K562 (cell line): ENCODE results near the gene PALLD. TPM values are rescaled to one million over a fixed set of nuclear protein-coding genes. Genes with fewer than 3 reads are reported as not detected.

Source experiments
- ATAC-seq: fragments of 200-7000 bp; cut with Tn5 transposase; 3 replicates; pipeline ENCODE4 v1.9.1; 2020; ENCODE audit warnings: moderate library complexity
- BruUV-seq: library from RNA; stranded (reverse); fragments of 400-500 nt; replicated peaks from 2 replicates; lab custom pipeline; 2021; lab: Mats Ljungman, UMichigan
- CTCF ChIA-PET: fragments of 300-600 bp; formaldehyde crosslinking; extraction: SDS; loops from one replicate; lab custom pipeline; 2021; ENCODE audit warnings: low intra/inter-chr PET ratio; lab: Yijun Ruan, JAX
- POLR2A ChIA-PET: fragments of 300-600, 350-650 bp; sonication (Branson Sonifier 250); formaldehyde crosslinking; extraction: SDS; loops from one replicate; lab custom pipeline; 2021; ENCODE audit warnings: antibody characterized with exemption, inconsistent platforms; lab: Yijun Ruan, JAX
- DNase-seq, 4 experiments: peaks; one replicate each; pipeline versions ENCODE4 v3.0.0 to v3.0.0-alpha.2; 2011 to 2018; ENCODE audit warnings: low spot score in 3 of 4, mixed read lengths in 3 of 4; ENCODE audit errors: extremely low read depth in 1 of 4
- FAIRE-seq: peaks from 2 replicates; lab custom pipeline; 2011; peaks lifted over from hg19 to GRCh38; lab: Jason Lieb, UNC
- H2AFZ ChIP-seq: 2 replicates; pipeline ENCODE4 v1.6.0; 2011; ENCODE audit warnings: low read depth, low read length, control low read depth, inconsistent platforms
- H3K27ac ChIP-seq: fragments of 200-600 bp; 3 replicates; pipeline ENCODE4 v1.8.0; 2011; ENCODE audit warnings: low read depth, mild to moderate bottlenecking, control low read depth, inconsistent platforms, low read length, moderate library complexity, mixed read lengths; ENCODE audit errors: extremely low read depth
- H3K27me3 ChIP-seq, 2 experiments: fragments of 300-600 bp in 1 of 2; 2 replicates in 1 of 2; 3 replicates in 1 of 2; pipeline versions ENCODE4 v1.6.0 to v1.8.0; 2011; ENCODE audit warnings: inconsistent platforms in 2 of 2, low read length in 2 of 2, mild to moderate bottlenecking in 1 of 2, mixed read lengths in 1 of 2, moderate library complexity in 1 of 2; ENCODE audit not compliant: control insufficient read depth in 2 of 2, insufficient read depth in 2 of 2
- H3K36me3 ChIP-seq: fragments of 300-600 bp; 3 replicates; pipeline ENCODE4 v1.8.0; 2011; ENCODE audit warnings: mild to moderate bottlenecking, low read length, inconsistent platforms; ENCODE audit not compliant: control insufficient read depth, insufficient read depth
- H3K4me1 ChIP-seq, 2 experiments: fragments of 200-600 bp in 1 of 2; replicated peaks in 1 of 2; 2 replicates in 1 of 2; 3 replicates in 1 of 2; pipeline versions ENCODE4 v1.5.1 to v1.8.0; 2011; ENCODE audit warnings: inconsistent platforms in 2 of 2, low read length in 2 of 2, mild to moderate bottlenecking in 1 of 2, mixed read lengths in 1 of 2, moderate library complexity in 1 of 2; ENCODE audit not compliant: control insufficient read depth in 2 of 2, insufficient read depth in 2 of 2
- H3K4me2 ChIP-seq: 2 replicates; pipeline ENCODE4 v1.6.1; 2011; ENCODE audit warnings: low read length, control low read depth, inconsistent platforms, mixed read lengths; ENCODE audit not compliant: insufficient read depth
- H3K4me3 ChIP-seq: fragments of 200-600 bp; sonication (generic), shearing (Covaris generic); 2 replicates; pipeline ENCODE4 v1.5.1; 2016; ENCODE audit warnings: control low read depth, inconsistent platforms
- H3K79me2 ChIP-seq: fragments of 200-600 bp; 3 replicates; pipeline ENCODE4 v1.8.0; 2011; ENCODE audit warnings: low read length, inconsistent platforms; ENCODE audit not compliant: control insufficient read depth, insufficient read depth
- H3K9ac ChIP-seq, 2 experiments: 2 replicates each; pipeline versions ENCODE4 v1.6.0 to v1.6.1; 2011; ENCODE audit warnings: low read depth in 2 of 2, low read length in 2 of 2, control low read depth in 1 of 2, inconsistent platforms in 1 of 2, mild to moderate bottlenecking in 1 of 2, mixed read lengths in 1 of 2; ENCODE audit not compliant: insufficient read depth in 1 of 2
- H3K9me1 ChIP-seq: one replicate; pipeline ENCODE4 v1.6.0; 2011; ENCODE audit warnings: inconsistent platforms, mild to moderate bottlenecking, low read length, moderate library complexity; ENCODE audit not compliant: control insufficient read depth, insufficient read depth
- H3K9me3 ChIP-seq: replicated peaks from 2 replicates; pipeline ENCODE4 v1.5.1; 2011; ENCODE audit warnings: low read depth, low read length, inconsistent platforms; ENCODE audit not compliant: control insufficient read depth, insufficient read depth
- H4K20me1 ChIP-seq: replicated peaks from 2 replicates; pipeline ENCODE4 v1.6.1; 2011; ENCODE audit warnings: low read length, inconsistent platforms, mixed read lengths; ENCODE audit not compliant: control insufficient read depth, insufficient read depth
- CBFB ChIP-seq: sonication (generic); formaldehyde crosslinking; IDR thresholded peaks from 2 replicates; pipeline ENCODE4 v1.4.0; 2020; ENCODE audit warnings: mild to moderate bottlenecking, missing genetic modification reagents
- HIVEP1 ChIP-seq: fragments of 250-450 bp; sonication (Bioruptor Pico); IDR thresholded peaks from 2 replicates; pipeline ENCODE4 v1.4.0; 2020; ENCODE audit warnings: mild to moderate bottlenecking
- KDM2B ChIP-seq: fragments of 250-450 bp; sonication (Bioruptor Pico); IDR thresholded peaks from 2 replicates; pipeline ENCODE4 v1.8.0; 2021; ENCODE audit warnings: mild to moderate bottlenecking, moderate library complexity
- MED1 ChIP-seq: sonication (generic); formaldehyde crosslinking; IDR thresholded peaks from 2 replicates; pipeline ENCODE4 v1.8.1; 2023; ENCODE audit warnings: missing genetic modification reagents, borderline replicate concordance
- MTA2 ChIP-seq: fragments of 450-650 bp; IDR thresholded peaks from 2 replicates; pipeline ENCODE4 v1.6.1; 2016; ENCODE audit warnings: low read depth
- PHB2 ChIP-seq: fragments of 450-650 bp; IDR thresholded peaks from 2 replicates; pipeline ENCODE4 v1.6.1; 2017; ENCODE audit warnings: low read depth
- SIN3A ChIP-seq, 2 experiments: fragments of 150-350 bp in 1 of 2; IDR thresholded peaks; 2 replicates each; pipeline ENCODE4 v1.6.1; 2011 to 2016; ENCODE audit warnings: borderline replicate concordance in 2 of 2, low read depth in 2 of 2, low read length in 2 of 2, mild to moderate bottlenecking in 2 of 2, moderate library complexity in 2 of 2; ENCODE audit not compliant: control insufficient read depth in 1 of 2
- TAF7 ChIP-seq: fragments of 450-650 bp; IDR thresholded peaks from 2 replicates; pipeline ENCODE4 v1.6.1; 2016; ENCODE audit warnings: missing genetic modification characterization, missing compliant biosample characterization
- XRCC5 ChIP-seq: fragments of 200-400 bp; formaldehyde crosslinking; IDR thresholded peaks from 2 replicates; pipeline ENCODE4 v1.6.1; 2017; ENCODE audit warnings: low read depth, mild to moderate bottlenecking, low read length
- ZNF239 ChIP-seq: fragments of 250-450 bp; sonication (Bioruptor Pico); IDR thresholded peaks from 2 replicates; pipeline ENCODE4 v1.4.0; 2020; ENCODE audit warnings: mild to moderate bottlenecking
- WGBS: fragments of 100-300 bp; shearing (Covaris generic); methylation state at CpG from one replicate; pipeline ENCODE4 v1.1.6; 2016; ENCODE audit warnings: low coverage, mixed read lengths; ENCODE audit not compliant: insufficient coverage; ENCODE audit errors: missing lambda C conversion rate; 5-methylcytosine and 5-hydroxymethylcytosine counted together
- in situ Hi-C: fragments of 300-500 bp; cut with MboI; formaldehyde crosslinking; loops from 4 replicates; pipeline ENCODE4 v1.15.0; 2018; ENCODE audit warnings: inconsistent platforms, mixed read lengths
- intact Hi-C: fragments of 100-400 bp; cut with micrococcal nuclease; formaldehyde crosslinking; loops from 2 replicates; pipeline ENCODE4 v1.14.2; 2022
- polyA plus RNA-seq, 8 experiments: library from polyadenylated mRNA; depleted of rRNA in 4 of 8; stranded (reverse) in 5 of 8; unstranded in 3 of 8; fragments of >200 nt; fragmentation: Nextera tagmentation in 2 of 8; fragmentation: Illumina TruSeq in 1 of 8; extraction: Ambion mirVana in 2 of 8; extraction: Trizol in 1 of 8; gene quantifications; 2 replicates each; pipeline versions ENCODE4 v1.2.1 to v1.2.3, GENCODE V29; 2011 to 2014; ENCODE audit warnings: inconsistent platforms in 1 of 8, missing spikeins in 1 of 8
- total RNA-seq, 7 experiments: library from RNA; depleted of rRNA in 6 of 7; stranded (reverse); fragments of >200 nt in 6 of 7; fragmentation: Illumina TruSeq in 2 of 7; extraction: Trizol in 2 of 7; gene quantifications; 2 replicates each; pipeline versions ENCODE4 v1.2.1 to v1.2.3, GENCODE V29; 2011 to 2021; ENCODE audit warnings: low replicate concordance in 1 of 7

Gene PALLD
- total and polyA plus RNA-seq, 9 of the 15 experiments (the other 6 are each of a cell fraction or from before 2014, with no cell fraction given), result 0.01 to 0.35 (median 0.06) TPM; not detected in 3

- no peak overlapping the region for H3K27ac ChIP-seq
- no peak overlapping the region for H2AFZ ChIP-seq
- H3K4me2 ChIP-seq, result no peak overlapping the region
- peaks cover 0 to 3% of the 10 kb centered on the region in 2 experiments; a peak in 2 of 5 replicates for H3K4me1 ChIP-seq
- H3K9ac ChIP-seq, result no peak overlapping the region
- in situ Hi-C loops (no loop called here), intact Hi-C loops (no loop called here)
- FAIRE-seq (no peak), DNase-seq (no peak), ATAC-seq (no peak)
- H3K36me3 ChIP-seq, result no peaks in the 10 kb centered on the region
- H3K27me3 ChIP-seq, result peaks cover 0 to 5% of the 10 kb centered on the region in 2 experiments; a peak in 3 of 5 replicates
- ChIA-PET POLR2A (no interaction called here), CTCF (no interaction called here)
- no peak overlapping the region for H3K4me3 ChIP-seq
- TF ChIP-seq KDM2B (CRISPR knock-in tag) (no peak), ZNF239 (no peak), MED1 (CRISPR knock-in tag) (no peak), HIVEP1 (CRISPR knock-in tag) (no peak), MTA2 (no peak), SIN3A (IDR thresholded peaks at IDR 0.05; ENCODE audit: borderline replicate concordance in 2 of 2, control insufficient read depth in 1 of 2, low read depth in 2 of 2, low read length in 2 of 2) (no peak), XRCC5 (no peak), PHB2 (no peak), CBFB (CRISPR knock-in tag) (no peak), TAF7 (no peak)
- 1% methylated on average over 7 of the region's 7 CpGs for WGBS
- no TSS peak for BruUV-seq
- no peaks in the 10 kb centered on the region for H3K79me2 ChIP-seq
- no peaks in the 10 kb centered on the region for H3K9me3 ChIP-seq
- no peaks in the 10 kb centered on the region for H4K20me1 ChIP-seq
- H3K9me1 ChIP-seq, result no peaks in the 10 kb centered on the region
These were observed 385.0 kb downstream of the PALLD start for GRCh38 chr4:168881781-168882420.
